Measurements from ENCODE around the gene HS1BP3.

HS1BP3 gene

DNA sequence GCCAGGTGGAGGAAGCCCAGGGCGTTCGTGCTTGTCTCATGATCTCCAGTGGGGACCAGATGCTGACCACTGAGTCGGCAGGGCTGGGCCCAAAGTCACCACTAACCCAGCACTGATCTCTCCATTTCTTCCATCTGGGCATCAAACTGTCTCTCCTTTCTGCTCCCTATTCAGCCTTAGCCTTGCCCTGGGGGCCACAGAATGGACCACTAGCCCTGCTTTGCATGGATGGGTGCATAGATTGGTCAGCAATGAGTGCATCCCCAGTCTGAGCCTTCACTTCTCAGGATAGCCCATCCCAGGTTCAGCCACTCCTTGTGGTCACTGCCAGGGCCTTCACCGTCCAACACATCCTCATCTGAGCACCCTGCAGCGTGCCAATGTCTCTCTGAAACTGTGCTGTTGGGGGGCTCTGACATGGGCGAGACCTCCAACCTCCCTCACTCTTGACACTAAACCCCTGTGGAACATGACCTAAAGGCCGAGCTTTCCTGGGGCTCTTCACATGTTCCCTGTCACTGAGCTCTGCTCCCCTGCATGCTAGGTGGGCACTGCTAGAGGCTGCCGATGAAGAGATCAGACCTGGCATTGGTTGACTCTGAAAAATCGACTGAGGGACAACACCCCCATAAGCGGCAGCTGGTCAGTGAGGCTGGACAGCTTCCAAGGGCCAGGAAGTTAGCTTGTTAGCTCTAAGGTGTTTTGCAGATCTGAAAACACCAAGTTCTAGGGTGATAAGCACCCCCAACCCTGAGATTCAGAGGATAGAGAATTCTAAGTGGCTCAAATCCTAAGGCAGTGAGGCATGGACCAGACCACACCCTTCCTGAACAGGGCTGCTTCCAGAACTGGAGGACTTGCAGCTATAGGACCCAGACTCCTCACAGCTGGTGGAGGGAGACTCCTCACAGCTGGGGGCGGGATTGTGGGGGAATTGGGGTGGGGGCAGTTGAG is 61.7 kb downstream of the HS1BP3 start:
- DNase-seq (ENCODE audit: low read depth in 2 of 2): no peak

GRCh38 chr2:20585710-20586594 is 64.9 kb downstream of the HS1BP3 start:
- no peak for DNase-seq (ENCODE audit: low read depth in 2 of 2)

GRCh38 chr2:20585359-20585709 is 65.6 kb downstream of the HS1BP3 start:
- DNase-seq (ENCODE audit: low read depth in 2 of 2): no peak

- DNase-seq (ENCODE audit: low read depth in 2 of 2): no peak
Observed at GRCh38 chr2:20584399-20585358, 66.2 kb downstream of the HS1BP3 start.

DNA sequence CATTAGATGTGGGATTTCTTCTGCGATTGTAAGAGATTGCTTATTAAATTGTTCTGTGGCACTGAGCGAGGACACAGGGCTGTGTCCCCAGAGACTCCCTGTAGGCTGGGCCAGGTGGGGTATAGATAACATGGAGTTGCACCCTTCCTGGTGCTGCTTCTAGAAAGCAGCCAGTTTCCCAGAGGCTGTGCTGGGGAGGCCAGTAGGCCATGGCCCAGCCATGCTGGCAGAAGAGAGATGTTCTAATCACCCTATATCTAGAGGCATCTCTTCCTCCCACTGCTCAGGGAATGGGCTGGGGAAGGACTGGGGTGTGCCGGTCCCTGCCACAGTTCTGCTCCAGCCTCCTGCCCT is 66.9 kb downstream of the HS1BP3 start:
- DNase-seq (ENCODE audit: low read depth in 2 of 2): no peak

DNA sequence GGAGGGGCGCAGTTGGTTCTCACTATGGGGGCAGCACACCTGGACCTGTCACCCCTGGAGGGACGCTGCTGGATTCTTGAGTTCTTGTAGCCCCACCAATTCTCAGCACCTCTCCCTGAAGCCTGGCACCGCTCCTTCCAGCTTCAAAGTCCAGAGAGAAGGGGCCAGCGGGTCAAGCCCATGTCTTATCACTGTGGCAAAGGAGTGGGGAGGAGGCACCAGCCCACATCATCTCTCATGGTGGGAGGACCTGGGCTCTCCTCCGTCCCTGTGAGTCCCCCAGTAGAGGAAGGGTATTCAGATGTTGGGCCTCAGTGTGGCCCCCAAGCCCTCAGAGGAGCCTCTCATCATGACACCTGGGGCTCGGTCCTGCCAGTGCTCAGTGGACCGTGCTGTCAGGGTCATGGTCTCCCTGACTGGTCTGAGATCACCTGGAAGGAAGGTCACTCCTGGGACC is 67.4 kb downstream of the HS1BP3 start:
- DNase-seq (ENCODE audit: low read depth in 2 of 2): no peak

GRCh38 chr2:20582600-20583221 is 68.2 kb downstream of the HS1BP3 start:
- DNase-seq (ENCODE audit: low read depth in 2 of 2): no peak

DNA sequence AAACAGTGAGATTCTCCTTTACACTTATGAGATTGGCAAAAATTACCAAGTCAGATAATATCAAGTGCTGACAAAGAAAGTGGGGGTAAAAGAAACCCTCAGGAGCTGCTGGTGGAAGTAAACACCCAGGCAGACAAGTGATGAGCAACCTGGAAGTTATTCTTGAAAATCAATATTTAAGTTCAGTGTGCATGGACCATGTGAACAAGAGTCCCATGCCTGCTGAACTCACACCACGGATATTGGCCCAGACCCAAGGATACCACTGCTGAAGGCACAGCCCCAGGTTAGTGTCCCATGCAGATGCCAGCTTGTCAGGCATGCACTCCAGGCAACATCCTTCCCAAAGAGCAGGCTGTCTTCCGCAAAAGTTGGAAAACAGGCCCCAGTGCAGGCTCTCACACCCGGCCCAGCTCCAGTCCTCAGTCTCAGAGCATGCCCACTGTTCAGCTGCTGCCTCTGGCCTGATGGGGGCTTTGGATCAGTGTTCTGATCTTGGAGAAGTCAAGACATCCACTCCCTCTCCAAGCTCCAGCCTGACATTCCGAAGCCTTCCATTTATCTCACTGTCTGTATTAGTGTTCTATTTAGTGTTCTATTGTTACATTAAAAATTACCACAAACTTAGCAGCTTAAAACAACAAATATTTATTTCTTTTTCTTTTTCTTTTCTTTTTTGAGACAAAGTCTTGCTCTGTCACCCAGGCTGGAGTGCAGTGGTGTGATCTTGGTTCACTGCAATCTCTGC is 70.0 kb downstream of the HS1BP3 start:
- DNase-seq (ENCODE audit: low read depth in 2 of 2): no peak

GRCh38 chr2:20579866-20580265 is 71.0 kb downstream of the HS1BP3 start:
- no peak for DNase-seq (ENCODE audit: low read depth in 2 of 2)

GRCh38 chr2:20578895-20579825 is 71.7 kb downstream of the HS1BP3 start:
- DNase-seq (ENCODE audit: low read depth in 2 of 2): no peak

- no peak for DNase-seq (ENCODE audit: low read depth in 2 of 2)
Observed at GRCh38 chr2:20578266-20578894, 72.5 kb downstream of the HS1BP3 start.

DNA sequence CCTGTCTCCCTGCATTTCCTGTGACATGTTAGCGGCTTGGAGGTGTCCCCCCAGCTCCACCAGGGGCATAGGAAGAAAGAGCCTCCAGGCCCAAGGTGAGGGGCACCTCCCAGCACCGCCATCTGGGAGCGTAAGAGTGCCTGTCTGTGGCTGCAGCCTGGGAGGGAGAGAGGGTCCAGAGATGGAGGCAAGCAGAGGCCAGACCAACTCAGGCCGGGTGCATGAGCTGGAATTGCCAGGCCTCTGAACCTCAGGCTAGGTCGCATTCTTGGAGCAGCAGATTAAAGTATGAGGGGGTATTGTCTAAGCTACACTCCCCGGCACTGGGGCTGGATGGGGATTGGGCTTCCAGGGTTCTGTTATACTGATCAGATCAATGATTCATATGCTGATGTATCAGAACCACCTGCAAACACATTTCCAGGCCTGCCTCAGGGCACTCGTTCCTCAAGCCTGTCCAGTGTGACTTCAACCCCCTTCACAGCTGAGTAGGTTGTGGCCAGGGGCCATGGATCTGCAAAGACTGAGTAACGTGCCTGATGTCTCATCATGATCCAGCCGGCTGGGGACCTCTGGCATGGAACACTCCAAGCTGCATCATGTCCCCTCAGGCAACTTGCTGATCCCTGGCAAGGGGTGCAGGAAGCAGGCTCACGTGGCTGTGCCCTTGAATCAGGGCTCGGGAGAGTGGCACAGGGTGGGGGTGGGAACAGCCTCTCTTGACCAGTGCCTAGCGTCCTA is 73.2 kb downstream of the HS1BP3 start:
- DNase-seq (ENCODE audit: low read depth in 2 of 2): no peak

- no peak for DNase-seq (ENCODE audit: low read depth in 2 of 2)
Observed at GRCh38 chr2:20576598-20577115, 74.2 kb downstream of the HS1BP3 start.

- no peak for DNase-seq (ENCODE audit: low read depth in 2 of 2)
Observed at GRCh38 chr2:20575935-20576597, 74.8 kb downstream of the HS1BP3 start.

DNA sequence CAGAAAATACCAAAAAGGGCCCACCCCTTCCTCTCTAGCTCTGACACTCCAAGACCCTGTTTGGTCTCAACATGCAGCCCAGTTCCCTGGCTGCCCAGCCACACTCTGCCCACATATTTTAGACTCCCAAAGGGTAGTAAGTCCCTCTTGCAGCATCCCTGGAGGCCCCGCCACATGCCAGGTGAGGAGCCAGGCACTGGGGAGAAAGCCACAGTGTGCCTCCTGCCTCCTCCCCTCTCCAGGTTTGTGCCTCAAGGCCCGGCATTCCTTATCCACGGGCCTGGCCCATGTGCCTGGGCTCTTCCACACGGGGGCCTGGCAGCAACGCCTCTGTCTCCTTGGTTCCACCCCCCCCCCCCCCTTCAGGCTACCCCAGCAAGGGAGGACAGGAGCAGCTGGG is 75.5 kb downstream of the HS1BP3 start:
- no peak for DNase-seq (ENCODE audit: low read depth in 2 of 2)

DNA sequence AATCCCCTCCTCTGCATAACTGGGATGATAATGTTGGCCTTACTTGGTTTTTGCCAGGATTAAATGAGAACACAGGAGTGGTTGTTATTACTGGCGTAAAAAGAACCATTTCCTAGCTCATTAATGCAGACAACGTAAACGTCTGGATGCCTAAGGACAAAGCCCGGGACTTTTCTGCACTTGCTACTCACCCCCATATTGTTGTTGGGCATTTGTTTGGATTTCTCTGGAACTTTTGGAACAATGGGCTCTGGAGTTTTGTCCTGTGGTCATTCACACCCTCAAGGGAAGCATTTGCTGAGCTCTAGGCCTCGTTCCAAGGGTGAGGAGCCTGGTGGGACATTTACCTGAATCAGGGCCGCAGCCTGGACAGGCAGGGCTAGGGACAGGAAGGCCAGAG is 76.0 kb downstream of the HS1BP3 start:
- DNase-seq (ENCODE audit: low read depth in 2 of 2): no peak

- no peak for DNase-seq (ENCODE audit: low read depth in 2 of 2)
Observed at GRCh38 chr2:20574423-20574911, 76.4 kb downstream of the HS1BP3 start.
